ENCODE results near the gene BCAN. TPM values are rescaled to one million over a fixed set of nuclear protein-coding genes. Genes with fewer than 3 reads are reported as not detected.

The BCAN gene
- total RNA-seq, 2 experiments from 2014 or later: not detected

GRCh38 chr1:156668801-156669637, 27.1 kb downstream of the BCAN start:
- TF ChIP-seq CTCF (IDR thresholded peaks at IDR 0.05): no peak
- ATAC-seq (ENCODE audit: poor library complexity): no peak
- POLR2A ChIA-PET: no interaction called here
- Mint-ChIP-seq H3K27me3 (peaks cover 20% of the 10 kb centered on the region), H3K36me3 (ENCODE audit: low read depth) (no peaks in the 10 kb centered on the region), H3K27ac (no peak overlapping the region), H3K9me3 (no peaks in the 10 kb centered on the region), H3K4me3 (no peak overlapping the region), H3K4me1 (ENCODE audit: low read depth) (no peaks in the 10 kb centered on the region)
- CTCF ChIA-PET: no interaction called here
- no peak for DNase-seq
- Histone ChIP-seq H3K4me3 (ENCODE audit: low read length) (no peak overlapping the region), H3K9me3 (ENCODE audit: control insufficient read depth in 1 of 2, insufficient read depth in 1 of 2, low read length in 2 of 2) (no peaks in the 10 kb centered on the region), H3K4me1 (ENCODE audit: insufficient read depth, low read length) (no peaks in the 10 kb centered on the region), H3K27me3 (ENCODE audit: control insufficient read depth in 1 of 2, insufficient read depth in 2 of 2, low read length in 2 of 2) (no peaks in the 10 kb centered on the region), H3K27ac (ENCODE audit: low read depth in 1 of 2, low read length in 2 of 2) (no peak overlapping the region), H3K36me3 (ENCODE audit: insufficient read depth, low read length) (no peaks in the 10 kb centered on the region)
- intact Hi-C loops (cut with DNase I, micrococcal nuclease): no loop called here

DNA sequence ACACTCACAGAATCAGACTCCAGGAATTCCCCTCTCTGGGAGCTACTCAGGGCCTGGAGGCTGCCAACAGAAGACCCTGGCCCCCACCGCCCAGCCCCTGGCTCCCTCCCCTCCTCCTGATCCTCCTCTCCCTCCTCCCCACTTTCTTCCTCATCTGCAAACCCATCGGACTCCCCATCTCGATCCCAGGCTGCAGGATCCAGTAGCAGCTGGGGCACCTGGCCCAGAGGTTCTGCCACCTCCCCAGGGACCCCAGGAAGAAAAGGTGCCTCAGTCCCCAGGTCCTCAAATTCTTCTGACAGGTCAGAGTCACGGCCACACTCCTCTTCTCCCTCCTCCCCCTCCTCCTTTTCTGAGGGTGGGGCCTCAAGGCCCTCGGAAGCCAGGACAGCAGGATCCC, 27.9 kb downstream of the BCAN start:
- intact Hi-C loops (cut with DNase I, micrococcal nuclease): no loop called here
- TF ChIP-seq CTCF (IDR thresholded peaks at IDR 0.05): no peak
- Mint-ChIP-seq H3K4me3 (no peak overlapping the region), H3K36me3 (ENCODE audit: low read depth) (no peaks in the 10 kb centered on the region), H3K9me3 (no peaks in the 10 kb centered on the region), H3K4me1 (ENCODE audit: low read depth) (no peaks in the 10 kb centered on the region), H3K27me3 (peaks cover 25% of the 10 kb centered on the region), H3K27ac (no peak overlapping the region)
- Histone ChIP-seq H3K4me1 (ENCODE audit: insufficient read depth, low read length) (no peaks in the 10 kb centered on the region), H3K27ac (ENCODE audit: low read depth in 1 of 2, low read length in 2 of 2) (no peak overlapping the region), H3K27me3 (ENCODE audit: control insufficient read depth in 1 of 2, insufficient read depth in 2 of 2, low read length in 2 of 2) (peaks cover 4 to 6% of the 10 kb centered on the region in 2 experiments), H3K36me3 (ENCODE audit: insufficient read depth, low read length) (no peaks in the 10 kb centered on the region), H3K4me3 (ENCODE audit: low read length) (no peak overlapping the region), H3K9me3 (ENCODE audit: control insufficient read depth in 1 of 2, insufficient read depth in 1 of 2, low read length in 2 of 2) (no peaks in the 10 kb centered on the region)
- ATAC-seq (ENCODE audit: poor library complexity) (no peak), DNase-seq (no peak)
- CTCF ChIA-PET: no interaction called here
- POLR2A ChIA-PET: no interaction called here

- CTCF ChIA-PET: no interaction called here
- intact Hi-C loops (cut with DNase I, micrococcal nuclease): no loop called here
- no peak for ATAC-seq (ENCODE audit: poor library complexity)
Measured at GRCh38 chr1:156670359-156670758, 28.4 kb downstream of the BCAN start.

More at GRCh38 chr1:156670359-156670758, 28.4 kb downstream of the BCAN start:
- no peak overlapping the region for H3K27ac ChIP-seq (ENCODE audit: low read depth in 1 of 2, low read length in 2 of 2)
- no peaks in the 10 kb centered on the region for H3K4me1 ChIP-seq (ENCODE audit: insufficient read depth, low read length)
- no peak overlapping the region for H3K4me3 ChIP-seq (ENCODE audit: low read length)
- peaks cover 30% of the 10 kb centered on the region for H3K27me3 Mint-ChIP-seq
- no peak for TF ChIP-seq CTCF (IDR thresholded peaks at IDR 0.05)
- H3K4me1 Mint-ChIP-seq (ENCODE audit: low read depth): no peaks in the 10 kb centered on the region
- POLR2A ChIA-PET: no interaction called here
- H3K36me3 Mint-ChIP-seq (ENCODE audit: low read depth): no peaks in the 10 kb centered on the region
- no peak overlapping the region for H3K27ac Mint-ChIP-seq
- H3K9me3 Mint-ChIP-seq: no peaks in the 10 kb centered on the region
- peaks cover 9 to 12% of the 10 kb centered on the region in 2 experiments for H3K27me3 ChIP-seq (ENCODE audit: control insufficient read depth in 1 of 2, insufficient read depth in 2 of 2, low read length in 2 of 2)
- no peak for DNase-seq
- no peaks in the 10 kb centered on the region for H3K9me3 ChIP-seq (ENCODE audit: control insufficient read depth in 1 of 2, insufficient read depth in 1 of 2, low read length in 2 of 2)
- H3K4me3 Mint-ChIP-seq: no peak overlapping the region
- no peaks in the 10 kb centered on the region for H3K36me3 ChIP-seq (ENCODE audit: insufficient read depth, low read length)
